ENCODE results near the gene CLEC7A. TPM values are rescaled to one million over a fixed set of nuclear protein-coding genes. Genes with fewer than 3 reads are reported as not detected.

Gene CLEC7A
- total RNA-seq, 2 donors from 2014 or later, result not detected

DNA sequence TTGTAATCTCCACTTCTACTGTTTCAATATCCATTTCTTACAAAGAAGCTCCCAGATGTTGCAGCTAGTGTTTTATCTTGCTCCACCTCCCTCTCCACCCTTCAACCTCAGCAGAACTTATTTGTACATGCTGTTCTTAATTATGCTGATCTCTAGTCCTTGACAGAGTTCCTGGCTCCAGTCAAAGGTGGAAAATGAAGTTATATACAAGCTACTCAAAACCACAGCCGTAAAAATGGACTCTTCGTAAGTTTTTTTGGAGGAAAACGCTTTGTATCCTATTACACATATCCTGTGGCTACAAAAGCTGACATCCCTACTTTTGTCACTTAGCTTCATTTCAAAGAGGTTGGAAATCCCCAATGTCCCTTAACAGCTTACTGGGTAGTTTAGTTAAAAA lies 32.5 kb downstream of the CLEC7A start:
- no peak for DNase-seq (ENCODE audit: low spot score)
- Mint-ChIP-seq H3K9me3 (no peaks in the 10 kb centered on the region), H3K27ac (no peak overlapping the region), H3K4me1 (ENCODE audit: low read depth in 2 of 2) (peaks cover 4 to 6% of the 10 kb centered on the region in 2 donors), H3K36me3 (no peaks in the 10 kb centered on the region), H3K27me3 (peaks cover 0 to 2% of the 10 kb centered on the region in 2 donors), H3K4me3 (no peak overlapping the region)
- no peak for ATAC-seq

DNA sequence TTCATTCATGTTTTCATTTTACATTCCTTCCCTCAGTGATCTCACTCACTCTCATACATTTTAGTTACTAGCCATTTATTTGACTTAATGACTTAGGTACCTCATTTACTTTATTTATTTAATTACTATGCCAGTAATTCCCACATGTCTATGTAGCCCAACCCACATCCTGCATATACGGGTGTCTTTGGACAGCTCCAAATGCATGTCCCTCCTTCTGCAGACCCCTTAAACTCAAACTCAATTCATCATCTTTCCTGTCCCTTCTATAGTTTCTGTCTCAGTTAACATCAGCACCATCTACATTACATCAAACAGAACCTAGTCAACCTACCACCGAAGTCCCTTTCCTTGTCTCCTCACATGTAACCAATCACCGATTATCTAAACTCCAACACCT lies 34.0 kb downstream of the CLEC7A start:
- ATAC-seq, result no peak
- H3K4me1 Mint-ChIP-seq (ENCODE audit: low read depth in 2 of 2), result peaks cover 0 to 4% of the 10 kb centered on the region in 2 donors
- peaks cover 0 to 2% of the 10 kb centered on the region in 2 donors for H3K27me3 Mint-ChIP-seq

DNA sequence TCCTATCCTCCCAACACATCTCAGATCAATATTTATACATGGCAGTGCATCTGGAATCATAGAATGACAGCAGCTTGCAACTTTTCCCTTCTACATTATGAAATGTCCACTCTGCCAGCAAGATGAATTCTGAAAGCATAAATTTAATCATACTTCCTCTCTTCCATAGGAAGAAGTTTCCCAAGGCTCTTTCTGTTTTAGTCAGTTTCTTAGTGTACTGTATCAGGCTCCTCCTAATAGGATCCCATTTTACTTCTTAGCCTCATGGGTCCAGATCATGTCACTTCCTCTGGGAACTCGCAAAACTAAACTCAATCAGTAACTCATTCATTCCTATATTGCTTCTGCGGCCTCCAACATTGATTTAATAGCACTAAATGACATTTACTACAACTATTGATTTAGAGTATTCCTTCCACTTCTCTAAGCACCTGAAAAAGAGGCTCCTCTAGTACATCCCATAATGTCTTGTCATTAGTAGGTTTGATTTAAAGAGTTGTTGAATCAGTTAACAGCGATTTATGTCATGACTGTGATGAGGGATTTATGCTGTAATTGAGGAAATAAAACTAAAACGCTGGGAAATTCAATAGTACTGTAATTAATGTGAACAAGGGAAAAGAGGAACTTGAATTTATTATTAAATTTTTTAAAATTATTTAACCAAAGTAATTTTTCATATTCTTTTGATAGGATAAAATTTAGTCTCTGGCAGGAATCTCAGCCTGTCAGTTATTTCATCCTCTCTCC lies 35.2 kb downstream of the CLEC7A start:
- DNase-seq (ENCODE audit: low spot score) (no peak), ATAC-seq (no peak)
- Mint-ChIP-seq H3K4me3 (no peak overlapping the region), H3K27me3 (peaks cover 0 to 4% of the 10 kb centered on the region in 2 donors), H3K4me1 (ENCODE audit: low read depth in 2 of 2) (peaks cover 0 to 4% of the 10 kb centered on the region in 2 donors), H3K36me3 (no peaks in the 10 kb centered on the region), H3K27ac (no peak overlapping the region), H3K9me3 (no peaks in the 10 kb centered on the region)

More for the DNA sequence above, 34.0 kb downstream of the CLEC7A start:
- H3K4me3 Mint-ChIP-seq, result no peak overlapping the region
- H3K9me3 Mint-ChIP-seq, result no peaks in the 10 kb centered on the region
- no peak for DNase-seq (ENCODE audit: low spot score)
- no peaks in the 10 kb centered on the region for H3K36me3 Mint-ChIP-seq
- no peak overlapping the region for H3K27ac Mint-ChIP-seq

- ATAC-seq, result no peak
- Mint-ChIP-seq H3K4me1 (ENCODE audit: low read depth in 2 of 2) (peaks cover 0 to 4% of the 10 kb centered on the region in 2 donors), H3K27me3 (peaks cover 0 to 7% of the 10 kb centered on the region in 2 donors), H3K36me3 (peaks cover 12% of the 10 kb centered on the region), H3K9me3 (peaks cover 3% of the 10 kb centered on the region), H3K27ac (no peak overlapping the region), H3K4me3 (no peak overlapping the region)
- DNase-seq (ENCODE audit: low spot score), result no peak
These were observed 40.8 kb downstream of the CLEC7A start for GRCh38 chr12:10088955-10089900.

- H3K4me3 Mint-ChIP-seq, result no peak overlapping the region
- peaks cover 20% of the 10 kb centered on the region for H3K36me3 Mint-ChIP-seq
- peaks cover 0 to 3% of the 10 kb centered on the region in 2 donors for H3K4me1 Mint-ChIP-seq (ENCODE audit: low read depth in 2 of 2)
- no peak for DNase-seq (ENCODE audit: low spot score)
- H3K27me3 Mint-ChIP-seq, result peaks cover 0 to 7% of the 10 kb centered on the region in 2 donors
- no peak for ATAC-seq
- H3K9me3 Mint-ChIP-seq, result peaks cover 5% of the 10 kb centered on the region
- H3K27ac Mint-ChIP-seq, result no peak overlapping the region
These were observed 42.0 kb downstream of the CLEC7A start for GRCh38 chr12:10088031-10088430.

GRCh38 chr12:10086387-10086786 lies 43.6 kb downstream of the CLEC7A start:
- no peaks in the 10 kb centered on the region for H3K4me1 Mint-ChIP-seq (ENCODE audit: low read depth in 2 of 2)
- no peak overlapping the region for H3K27ac Mint-ChIP-seq
- no peak overlapping the region for H3K4me3 Mint-ChIP-seq
- peaks cover 20% of the 10 kb centered on the region for H3K36me3 Mint-ChIP-seq
- ATAC-seq (no peak), DNase-seq (ENCODE audit: low spot score) (no peak)
- peaks cover 0 to 5% of the 10 kb centered on the region in 2 donors for H3K27me3 Mint-ChIP-seq
- peaks cover 5% of the 10 kb centered on the region for H3K9me3 Mint-ChIP-seq

DNA sequence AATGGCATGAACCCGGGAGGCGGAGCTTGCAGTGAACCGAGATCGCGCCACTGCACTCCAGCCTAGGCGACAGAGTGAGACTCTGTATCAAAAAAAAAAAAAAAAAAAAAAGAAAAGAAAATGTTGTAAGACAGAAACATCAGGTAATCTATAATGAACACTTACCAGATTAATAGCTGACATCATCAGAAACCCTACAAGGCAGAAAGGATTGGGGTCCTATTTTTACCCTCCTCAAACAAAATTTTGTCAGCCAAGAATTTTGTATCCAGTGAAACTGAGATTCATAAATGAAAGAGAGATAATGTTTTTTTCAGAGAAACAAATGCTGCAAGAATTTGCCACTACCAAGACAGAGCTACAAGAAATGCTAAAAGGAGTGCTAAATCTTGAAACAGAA lies 45.3 kb downstream of the CLEC7A start:
- Mint-ChIP-seq H3K4me1 (ENCODE audit: low read depth in 2 of 2) (no peaks in the 10 kb centered on the region), H3K4me3 (no peak overlapping the region), H3K27me3 (peaks cover 0 to 2% of the 10 kb centered on the region in 2 donors), H3K36me3 (peaks cover 20% of the 10 kb centered on the region), H3K9me3 (peaks cover 5% of the 10 kb centered on the region), H3K27ac (no peak overlapping the region)
- ATAC-seq (no peak), DNase-seq (ENCODE audit: low spot score) (no peak)

- no peak overlapping the region for H3K27ac Mint-ChIP-seq
- ATAC-seq (no peak), DNase-seq (ENCODE audit: low spot score) (no peak)
- no peaks in the 10 kb centered on the region for H3K4me1 Mint-ChIP-seq (ENCODE audit: low read depth in 2 of 2)
- H3K36me3 Mint-ChIP-seq, result peaks cover 20% of the 10 kb centered on the region
- peaks cover 5% of the 10 kb centered on the region for H3K9me3 Mint-ChIP-seq
- H3K4me3 Mint-ChIP-seq, result no peak overlapping the region
- H3K27me3 Mint-ChIP-seq, result peaks cover 11 to 18% of the 10 kb centered on the region in 2 donors
These were observed 47.7 kb downstream of the CLEC7A start for GRCh38 chr12:10082117-10082874.

DNA sequence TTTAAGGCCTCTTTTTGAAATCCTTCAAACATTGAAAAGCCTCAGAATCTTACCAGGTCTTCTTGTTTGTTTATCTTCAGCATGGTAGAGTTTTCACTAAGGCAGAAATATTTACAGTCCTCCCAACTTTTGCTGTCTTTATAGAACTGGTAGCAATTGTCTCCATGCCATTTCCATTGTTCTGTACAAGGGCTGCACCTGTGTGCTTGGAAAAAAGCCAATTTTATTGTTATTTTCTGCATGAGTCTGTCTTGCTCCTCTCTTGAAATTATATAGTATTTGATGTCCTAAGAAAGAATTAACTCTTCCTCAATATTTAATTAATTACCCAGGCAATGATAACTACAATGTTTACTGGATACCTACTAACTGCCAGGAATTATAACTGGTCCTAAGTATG lies 54.5 kb downstream of the CLEC7A start:
- ATAC-seq (no peak), DNase-seq (ENCODE audit: low spot score) (no peak)
- no peak overlapping the region for H3K27ac Mint-ChIP-seq
- no peaks in the 10 kb centered on the region for H3K36me3 Mint-ChIP-seq
- H3K9me3 Mint-ChIP-seq, result no peaks in the 10 kb centered on the region
- no peaks in the 10 kb centered on the region for H3K4me1 Mint-ChIP-seq (ENCODE audit: low read depth in 2 of 2)
- H3K27me3 Mint-ChIP-seq, result peaks cover 23 to 26% of the 10 kb centered on the region in 2 donors
- H3K4me3 Mint-ChIP-seq, result no peak overlapping the region

DNA sequence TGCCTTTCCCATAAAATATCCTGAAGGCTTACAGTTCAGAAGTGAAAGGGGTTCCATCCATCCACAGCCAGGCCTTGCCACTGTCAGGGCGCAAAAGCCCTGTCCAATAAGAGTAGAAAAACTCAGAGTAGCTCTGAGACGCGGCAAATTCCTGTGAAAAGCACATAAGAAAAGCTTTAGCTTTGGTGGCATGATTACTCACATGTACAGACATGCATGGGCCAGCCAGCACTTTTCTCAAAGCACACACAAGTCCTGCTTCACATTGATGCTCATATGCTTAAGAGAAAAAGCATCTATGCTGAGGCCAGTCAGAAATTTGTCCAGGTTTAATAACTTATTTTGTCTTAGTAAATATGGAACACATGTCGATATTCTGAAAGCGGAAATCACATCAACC lies 56.7 kb downstream of the CLEC7A start:
- DNase-seq (ENCODE audit: low spot score) (no peak), ATAC-seq (no peak)
- Mint-ChIP-seq H3K4me1 (ENCODE audit: low read depth in 2 of 2) (no peaks in the 10 kb centered on the region), H3K9me3 (no peaks in the 10 kb centered on the region), H3K27ac (no peak overlapping the region), H3K4me3 (no peak overlapping the region), H3K36me3 (no peaks in the 10 kb centered on the region), H3K27me3 (peaks cover 21 to 22% of the 10 kb centered on the region in 2 donors)

DNA sequence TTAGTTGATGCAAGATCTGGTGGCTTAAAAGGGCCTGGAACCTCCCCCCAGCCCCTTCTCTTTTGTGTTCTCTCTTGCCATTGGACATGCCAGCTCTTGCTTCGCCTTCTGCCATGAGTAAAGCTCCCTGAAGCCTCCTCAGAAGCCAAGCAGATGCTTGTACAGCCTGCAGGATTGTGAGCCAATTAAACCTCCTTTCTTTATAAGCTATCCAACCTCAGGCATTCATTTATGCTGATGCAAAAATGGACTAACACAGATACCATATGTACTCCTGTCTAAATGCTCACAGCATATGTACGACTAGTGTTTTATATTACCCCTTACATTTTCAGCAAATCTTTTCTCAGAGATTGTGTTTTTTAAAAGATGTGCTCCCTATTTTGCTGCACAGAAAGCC lies 57.9 kb downstream of the CLEC7A start:
- ATAC-seq, result no peak
- Mint-ChIP-seq H3K27ac (no peak overlapping the region), H3K36me3 (no peaks in the 10 kb centered on the region), H3K9me3 (no peaks in the 10 kb centered on the region), H3K27me3 (peaks cover 14 to 19% of the 10 kb centered on the region in 2 donors), H3K4me3 (no peak overlapping the region), H3K4me1 (ENCODE audit: low read depth in 2 of 2) (no peaks in the 10 kb centered on the region)
- DNase-seq (ENCODE audit: low spot score), result no peak

DNA sequence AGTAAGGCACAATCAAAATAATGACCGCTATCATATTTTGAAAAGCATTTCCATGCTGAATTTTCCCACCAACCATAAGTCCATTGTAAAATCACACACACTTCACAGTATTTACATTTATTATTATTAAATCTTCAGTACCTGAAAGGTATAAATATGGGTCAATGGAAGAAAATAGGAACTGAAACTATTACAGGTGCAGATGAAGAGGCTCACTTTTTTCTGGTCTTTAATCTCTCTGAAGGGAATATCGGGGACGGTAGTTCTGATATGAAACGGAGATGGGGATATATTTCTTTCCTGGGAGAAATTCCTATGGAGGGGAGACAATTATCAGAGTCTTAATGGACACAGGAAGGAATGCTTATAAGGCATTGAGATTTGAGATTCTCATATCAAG lies 59.6 kb downstream of the CLEC7A start:
- Mint-ChIP-seq H3K27ac (no peak overlapping the region), H3K4me3 (no peak overlapping the region), H3K36me3 (no peaks in the 10 kb centered on the region), H3K9me3 (no peaks in the 10 kb centered on the region), H3K27me3 (peaks cover 14 to 20% of the 10 kb centered on the region in 2 donors), H3K4me1 (ENCODE audit: low read depth in 2 of 2) (peaks cover 0 to 4% of the 10 kb centered on the region in 2 donors)
- DNase-seq (ENCODE audit: low spot score) (no peak), ATAC-seq (no peak)

DNA sequence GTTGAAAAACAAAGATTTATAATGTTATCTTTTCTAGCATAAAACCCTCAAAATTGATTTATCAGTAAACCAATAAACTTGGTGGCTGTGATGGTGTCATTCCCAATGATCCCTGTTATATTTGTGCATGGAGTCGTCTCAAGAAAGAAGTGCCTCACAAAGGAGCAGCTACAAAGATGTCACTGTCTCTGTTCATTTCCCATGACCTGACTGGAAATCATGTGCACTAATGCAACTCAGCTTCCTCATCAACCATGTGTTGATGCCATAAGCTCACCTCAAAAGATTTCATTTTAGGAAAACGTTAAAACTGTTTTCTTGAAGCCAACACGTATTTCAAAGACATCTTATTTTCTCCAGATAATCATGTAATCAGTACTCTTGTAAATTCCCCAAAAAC lies 60.0 kb downstream of the CLEC7A start:
- H3K27ac Mint-ChIP-seq, result no peak overlapping the region
- peaks cover 14 to 18% of the 10 kb centered on the region in 2 donors for H3K27me3 Mint-ChIP-seq
- DNase-seq (ENCODE audit: low spot score), result no peak
- no peak overlapping the region for H3K4me3 Mint-ChIP-seq
- peaks cover 0 to 8% of the 10 kb centered on the region in 2 donors for H3K4me1 Mint-ChIP-seq (ENCODE audit: low read depth in 2 of 2)
- no peaks in the 10 kb centered on the region for H3K36me3 Mint-ChIP-seq
- H3K9me3 Mint-ChIP-seq, result no peaks in the 10 kb centered on the region
- ATAC-seq, result no peak
